NCI-H146 treated with DMSO at 0.1 percent for 48 hours (cell line): ENCODE measurements around the gene DCAF4L1.
A peak's percentile ranks its signal among the peaks of the same experiment; 100 is the strongest.

ENCODE experiments used
- DNase-seq: peaks from one replicate; lab custom pipeline; 2025; ENCODE audit not compliant: unreplicated experiment; lab: John Stamatoyannopoulos, UW

Gene DCAF4L1, protein sequence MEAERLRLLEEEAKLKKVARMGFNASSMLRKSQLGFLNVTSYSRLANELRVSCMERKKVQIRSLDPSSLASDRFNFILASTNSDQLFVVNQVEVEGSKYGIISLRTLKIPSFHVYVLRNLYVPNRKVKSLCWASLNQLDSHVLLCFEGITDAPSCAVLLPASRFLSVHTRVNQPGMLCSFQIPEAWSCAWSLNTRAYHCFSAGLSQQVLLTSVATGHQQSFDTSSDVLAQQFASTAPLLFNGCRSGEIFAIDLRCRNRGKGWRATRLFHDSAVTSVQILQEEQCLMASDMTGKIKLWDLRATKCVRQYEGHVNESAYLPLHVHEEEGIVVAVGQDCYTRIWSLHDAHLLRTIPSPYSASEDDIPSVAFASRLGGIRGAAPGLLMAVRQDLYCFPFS

GRCh38 chr4:41981456-41981855, at the start of gene DCAF4L1:
DCAF4L1 (plus strand) TSS chr4:41981756; CDS start chr4:41981793, 37 bp downstream.
- no peak for DNase-seq

- no peak for DNase-seq
These were observed 48.6 kb upstream of the DCAF4L1 start for GRCh38 chr4:41932988-41933387.

DNA sequence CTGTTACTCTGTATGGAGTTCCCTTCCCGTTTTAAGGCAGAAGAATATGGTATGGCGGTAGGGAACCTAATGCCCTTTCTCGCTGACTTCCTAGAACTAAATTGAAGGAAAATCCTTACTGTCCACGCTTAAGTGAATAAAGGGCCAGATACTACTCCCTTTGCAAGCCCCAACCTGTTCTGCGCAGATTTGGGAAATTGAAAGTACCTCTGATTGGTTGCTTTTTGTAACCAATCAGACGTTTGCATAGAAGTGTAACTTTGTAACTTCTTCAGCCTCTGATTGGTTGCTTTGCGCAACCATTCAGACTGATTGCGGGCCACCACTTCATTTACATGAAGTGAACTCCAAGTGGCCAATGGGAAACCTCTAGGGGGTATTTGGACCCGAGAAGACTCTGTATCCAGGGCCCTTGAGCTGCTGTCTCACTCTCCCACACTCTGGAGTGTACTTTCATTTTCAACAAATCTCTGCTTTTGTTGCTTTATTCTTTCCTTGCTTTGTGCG, 47.5 kb upstream of the DCAF4L1 start:
- DNase-seq: no peak

DNA sequence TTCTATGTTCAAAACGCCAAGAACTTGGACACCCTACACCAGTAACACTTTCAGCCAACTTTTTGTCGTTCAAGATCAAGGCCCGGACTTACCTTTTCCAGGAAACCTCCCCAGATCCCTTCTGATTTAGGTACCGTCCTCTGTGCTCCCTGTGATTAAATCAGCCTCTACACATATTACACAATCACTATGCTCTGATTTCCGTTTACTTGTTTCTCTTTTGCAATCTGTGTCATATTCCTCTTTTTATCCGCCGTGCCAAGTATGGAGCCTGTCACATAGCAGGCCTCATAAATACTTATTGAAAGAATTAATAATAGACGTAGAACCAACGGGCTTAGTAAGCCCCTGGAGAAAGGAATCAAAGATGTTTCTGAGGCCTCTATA, 47.0 kb upstream of the DCAF4L1 start:
- no peak for DNase-seq

DNA sequence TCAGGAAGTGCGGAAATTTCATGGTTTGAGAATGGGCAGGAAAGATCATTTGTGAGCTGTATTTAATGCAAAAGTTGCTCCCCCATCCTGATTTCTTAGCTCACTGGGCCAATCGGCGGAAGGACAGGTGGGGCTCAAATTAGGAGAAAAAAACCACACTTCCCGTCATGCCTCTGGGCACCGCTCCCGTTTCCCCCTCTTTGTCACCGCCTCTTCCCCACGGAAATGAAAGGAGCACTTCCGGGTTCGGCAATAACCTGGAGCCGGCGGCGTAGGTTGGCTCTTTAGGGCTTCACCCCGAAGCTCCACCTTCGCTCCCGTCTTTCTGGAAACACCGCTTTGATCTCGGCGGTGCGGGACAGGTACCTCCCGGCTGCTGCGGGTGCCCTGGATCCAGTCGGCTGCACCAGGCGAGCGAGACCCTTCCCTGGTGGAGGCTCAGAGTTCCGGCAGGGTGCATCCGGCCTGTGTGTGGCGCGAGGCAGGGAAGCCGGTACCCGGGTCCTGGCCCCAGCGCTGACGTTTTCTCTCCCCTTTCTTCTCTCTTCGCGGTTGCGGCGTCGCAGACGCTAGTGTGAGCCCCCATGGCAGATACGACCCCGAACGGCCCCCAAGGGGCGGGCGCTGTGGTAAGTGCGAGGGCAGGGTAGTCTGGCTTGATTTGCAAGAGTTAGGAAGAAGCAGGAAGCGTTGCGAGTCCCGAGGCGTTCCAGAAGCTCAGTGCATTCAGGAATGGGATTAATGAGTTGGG, 46.5 kb upstream of the DCAF4L1 start, which contains the start of gene TMEM33:
TSS of gene TMEM33 (plus strand) at position 529 of the 751 bp plus-strand sequence. CDS start at position 585, 56 bp downstream.
- DNase-seq: peak; percentile 86

- peak; percentile 26 for DNase-seq
These were observed 45.9 kb upstream of the DCAF4L1 start for GRCh38 chr4:41935652-41936021.

GRCh38 chr4:41939016-41939626, 42.4 kb upstream of the DCAF4L1 start:
- DNase-seq: no peak

DNA sequence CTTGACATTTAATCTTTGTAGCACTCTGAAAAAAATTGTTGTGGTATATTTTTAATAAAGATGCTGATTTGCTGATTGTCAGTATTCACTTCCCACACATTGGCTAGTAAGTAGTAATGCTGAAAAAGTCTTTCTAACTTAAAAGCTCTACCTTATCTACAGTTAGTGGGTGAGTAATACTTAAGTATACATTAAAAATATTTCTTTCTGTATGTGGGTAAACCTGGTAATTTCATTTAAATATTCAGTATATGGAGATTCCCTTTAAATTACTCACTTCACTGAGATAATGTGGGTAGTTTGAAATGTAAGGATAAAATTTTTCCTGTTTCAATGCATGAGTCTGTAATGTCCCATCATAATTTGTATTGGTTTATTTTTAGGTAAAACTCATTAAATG, 40.7 kb upstream of the DCAF4L1 start:
- DNase-seq: no peak

DNA sequence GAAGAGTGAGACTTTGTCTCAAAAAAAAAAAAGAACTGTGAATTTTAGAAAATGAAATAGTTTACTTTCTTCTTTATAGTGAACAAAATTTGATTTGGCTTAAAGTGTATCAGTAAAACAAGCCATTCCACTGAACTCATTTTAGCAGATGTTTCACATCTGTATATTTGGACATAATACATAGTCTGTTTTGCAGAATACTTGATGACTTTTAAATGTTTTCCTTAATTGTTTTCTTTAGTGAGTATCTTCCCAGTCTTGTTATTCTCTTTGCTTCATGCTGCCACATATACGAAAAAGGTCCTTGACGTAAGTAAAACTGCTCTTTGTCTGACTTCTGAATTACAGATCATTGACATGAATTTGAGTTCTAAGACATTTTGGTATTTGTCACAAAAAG, 38.0 kb upstream of the DCAF4L1 start:
- DNase-seq: no peak

DNA sequence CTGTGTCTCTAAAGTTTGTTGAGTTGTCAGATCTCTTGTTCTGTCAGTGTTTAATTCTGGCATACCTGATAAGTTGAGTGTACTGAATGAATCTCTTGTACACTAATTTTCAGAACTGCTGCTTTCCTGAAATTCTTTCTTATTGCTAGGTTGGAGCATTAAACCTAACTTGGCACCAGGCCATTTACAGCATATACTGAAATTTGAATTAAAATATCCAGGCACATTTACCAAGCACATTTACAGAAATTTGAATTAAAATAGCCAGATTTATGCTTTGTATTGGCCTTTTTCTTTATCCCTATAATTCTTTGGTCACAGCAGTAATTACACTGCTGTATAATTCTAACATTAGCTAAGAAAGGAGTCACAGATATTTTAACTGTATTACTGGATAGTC, 37.5 kb upstream of the DCAF4L1 start:
- DNase-seq: no peak

DNA sequence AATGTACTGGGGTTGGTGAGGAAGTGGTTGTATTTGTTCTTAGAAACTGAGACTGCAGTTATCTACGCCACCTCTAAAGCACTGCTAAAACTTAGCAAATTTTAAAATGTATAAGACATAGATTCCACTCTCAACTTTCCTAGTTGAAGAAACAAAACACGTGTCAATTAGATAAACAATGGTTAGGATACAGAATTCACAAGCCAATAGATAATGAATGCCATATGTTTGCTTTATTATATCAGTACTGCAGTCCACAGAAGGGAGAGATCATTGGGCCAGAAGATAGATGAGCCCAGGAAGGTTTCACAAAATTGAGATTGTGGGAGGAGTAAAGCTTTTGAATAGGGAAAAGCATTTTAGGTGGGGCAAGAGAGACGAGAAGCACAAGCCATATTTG, 32.0 kb upstream of the DCAF4L1 start:
- DNase-seq: no peak

DNA sequence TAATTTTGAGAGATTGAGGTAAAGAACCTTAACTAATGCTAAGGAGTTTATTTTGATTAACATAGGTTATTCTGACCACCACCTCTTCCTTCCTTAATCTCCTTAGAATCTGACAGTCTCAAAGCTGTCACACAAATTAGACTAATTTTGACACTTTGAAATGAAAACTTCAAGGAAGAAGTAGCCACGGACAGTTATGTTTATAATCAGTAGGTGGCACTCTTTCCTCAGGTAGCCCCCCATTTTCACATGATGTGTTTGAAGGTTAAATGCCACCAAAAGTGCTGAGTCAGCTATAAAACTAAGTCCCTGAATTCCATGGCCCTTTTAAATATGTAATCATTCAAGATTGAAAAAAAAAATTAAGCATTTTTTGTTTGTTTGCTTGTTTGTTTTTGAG, 23.9 kb upstream of the DCAF4L1 start:
- no peak for DNase-seq

DNA sequence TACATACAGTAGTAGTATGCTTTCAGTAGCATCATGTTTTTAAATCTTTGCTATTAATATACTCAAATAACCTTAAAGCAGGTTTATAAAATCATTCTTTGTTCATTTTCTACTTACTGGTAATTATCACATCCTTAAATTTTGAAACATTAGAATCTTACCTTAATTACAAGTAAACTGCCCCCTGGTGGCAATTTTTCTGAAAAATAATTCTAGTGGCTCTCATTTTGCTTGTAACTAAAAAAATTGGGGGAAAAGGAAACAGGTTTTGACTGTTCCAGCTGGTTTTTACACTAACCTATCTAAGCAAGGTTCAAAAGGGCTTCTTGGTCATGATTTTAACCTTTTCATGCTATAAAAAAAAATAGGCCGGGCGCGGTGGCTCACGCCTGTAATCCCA, 18.5 kb upstream of the DCAF4L1 start:
- no peak for DNase-seq

DNA sequence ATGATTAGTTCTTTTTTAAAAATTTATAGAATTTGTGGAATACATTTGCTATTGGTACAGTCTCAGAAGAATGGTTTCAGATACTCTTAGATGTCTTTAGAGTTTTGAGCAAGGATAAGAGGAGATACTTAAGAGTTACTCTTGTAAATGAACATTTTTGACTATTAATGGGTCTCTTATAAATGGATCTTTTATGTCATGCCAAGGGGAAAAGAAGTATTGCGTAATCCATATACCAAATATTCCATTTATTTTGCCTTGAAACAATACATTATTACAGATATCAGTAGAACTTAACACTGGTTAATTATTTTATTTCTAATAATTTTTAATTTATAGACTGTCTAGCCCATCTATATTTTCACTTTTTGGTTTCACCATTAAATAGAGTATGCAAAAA, 17.2 kb upstream of the DCAF4L1 start:
- no peak for DNase-seq

- no peak for DNase-seq
These were observed 14.2 kb upstream of the DCAF4L1 start for GRCh38 chr4:41967392-41967791.

DNA sequence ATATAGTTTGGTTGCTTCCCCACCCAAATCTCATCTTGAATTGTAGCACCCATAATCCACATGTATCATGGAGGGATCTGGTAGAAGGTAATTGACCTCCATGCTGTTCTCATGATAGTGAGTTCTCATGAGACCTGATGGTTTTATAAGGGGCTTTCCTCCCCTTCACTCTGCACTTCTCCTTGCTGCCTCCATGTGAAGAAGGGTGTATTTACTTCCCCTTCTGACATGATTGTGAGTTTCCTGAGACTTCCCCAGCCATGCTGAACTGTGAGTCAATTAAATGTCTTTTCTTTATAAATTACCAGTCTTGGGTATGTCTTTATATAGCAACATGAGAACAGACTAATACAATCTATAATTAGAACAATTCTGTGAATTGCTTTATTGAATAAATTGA, 11.9 kb upstream of the DCAF4L1 start:
- no peak for DNase-seq

- DNase-seq: no peak
These were observed 6.2 kb upstream of the DCAF4L1 start for GRCh38 chr4:41975341-41975740.

- no peak for DNase-seq
These were observed 4.6 kb upstream of the DCAF4L1 start for GRCh38 chr4:41976775-41977516.

- no peak for DNase-seq
These were observed 3.8 kb upstream of the DCAF4L1 start for GRCh38 chr4:41977709-41978108.

DNA sequence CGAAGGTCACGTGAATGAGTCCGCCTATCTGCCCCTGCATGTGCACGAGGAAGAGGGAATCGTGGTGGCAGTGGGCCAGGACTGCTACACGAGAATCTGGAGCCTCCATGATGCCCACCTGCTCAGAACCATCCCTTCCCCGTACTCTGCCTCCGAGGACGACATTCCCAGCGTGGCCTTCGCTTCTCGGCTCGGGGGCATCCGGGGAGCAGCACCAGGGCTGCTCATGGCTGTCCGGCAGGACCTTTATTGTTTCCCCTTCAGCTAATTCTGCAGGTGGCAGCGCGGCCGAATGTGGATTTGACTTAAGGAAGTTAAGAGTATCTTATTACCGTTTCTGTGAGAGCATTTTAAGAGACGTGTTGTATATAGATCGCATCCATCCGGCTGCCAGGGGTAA, 1.2 kb downstream of the DCAF4L1 start:
- no peak for DNase-seq

DNA sequence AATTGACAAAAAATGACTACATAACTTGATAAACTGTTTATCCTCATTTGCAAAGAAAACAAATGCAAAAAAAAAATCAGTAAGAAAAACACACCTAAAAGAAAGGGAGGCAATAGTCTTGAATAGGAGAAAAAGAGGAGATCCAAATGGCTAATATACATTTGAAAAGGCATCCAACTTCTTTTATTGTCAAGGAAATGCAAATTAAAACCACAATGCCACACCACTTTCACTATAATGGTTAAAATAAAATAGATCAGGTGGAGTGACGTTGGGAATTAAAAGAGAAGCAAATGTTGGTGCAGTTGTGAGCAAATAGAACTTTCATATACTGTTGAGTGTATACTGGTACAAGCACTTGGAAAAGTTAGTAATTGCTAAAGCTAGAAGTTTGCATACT, 3.6 kb downstream of the DCAF4L1 start:
- DNase-seq: no peak
